Liver (tissue), 9 donors: ENCODE measurements around the gene KCNJ5. TPM values are rescaled to one million over a fixed set of nuclear protein-coding genes. Genes with fewer than 3 reads are reported as not detected.

Source experiments
- DNase-seq: peaks from one replicate; pipeline ENCODE4 v3.0.0-alpha.2; 2017; ENCODE audit warnings: low spot score
- H3K27ac ChIP-seq, 2 donors: one replicate each; pipeline ENCODE4 v1.7.0; 2013; ENCODE audit warnings: inconsistent platforms in 2 of 2, low read length in 2 of 2, control low read depth in 1 of 2, low read depth in 1 of 2, mild to moderate bottlenecking in 1 of 2
- H3K27me3 ChIP-seq, 4 donors: one replicate each; pipeline versions ENCODE4 v1.6.1 to v1.7.0; 2013; ENCODE audit warnings: low read length in 3 of 4, inconsistent platforms in 1 of 4, mild to moderate bottlenecking in 1 of 4, moderate library complexity in 1 of 4; ENCODE audit not compliant: control insufficient read depth in 4 of 4, insufficient read depth in 4 of 4
- H3K36me3 ChIP-seq, 4 donors: one replicate each; pipeline versions ENCODE4 v1.6.1 to v1.7.0; 2013; ENCODE audit warnings: low read length in 3 of 4, mild to moderate bottlenecking in 3 of 4, low read depth in 1 of 4, moderate library complexity in 1 of 4; ENCODE audit not compliant: control insufficient read depth in 4 of 4, insufficient read depth in 3 of 4
- H3K4me1 ChIP-seq, 4 donors: one replicate each; pipeline versions ENCODE4 v1.6.1 to v1.7.0; 2013; ENCODE audit warnings: low read length in 3 of 4, mild to moderate bottlenecking in 3 of 4, moderate library complexity in 1 of 4; ENCODE audit not compliant: control insufficient read depth in 4 of 4, insufficient read depth in 4 of 4
- H3K4me3 ChIP-seq, 3 donors: one replicate each; pipeline versions ENCODE4 v1.6.1 to v1.7.0; 2013; ENCODE audit warnings: low read length in 3 of 3, control low read depth in 1 of 3, low read depth in 1 of 3, mild to moderate bottlenecking in 1 of 3
- H3K9ac ChIP-seq, 2 donors: one replicate each; pipeline ENCODE4 v1.7.0; 2013; ENCODE audit warnings: low read length in 2 of 2, mild to moderate bottlenecking in 2 of 2, moderate library complexity in 2 of 2, control low read depth in 1 of 2, low read depth in 1 of 2
- H3K9me3 ChIP-seq, 4 donors: one replicate each; pipeline versions ENCODE4 v1.6.1 to v1.7.0; 2013; ENCODE audit warnings: low read length in 3 of 4; ENCODE audit not compliant: control insufficient read depth in 4 of 4
- ATF3 ChIP-seq: IDR thresholded peaks from 2 replicates; pipeline ENCODE4 v1.6.1; 2016; ENCODE audit warnings: antibody characterized with exemption
- CTCF ChIP-seq: fragments of 150-350 bp; IDR thresholded peaks from 2 replicates; pipeline ENCODE4 v1.5.1; 2017; ENCODE audit warnings: improper control_type of control experiment, low read depth, low read length; ENCODE audit not compliant: missing input control
- FOXA1 ChIP-seq: IDR thresholded peaks from 2 replicates; pipeline ENCODE4 v1.6.1; 2016; ENCODE audit warnings: antibody characterized with exemption
- GABPA ChIP-seq, 2 donors: IDR thresholded peaks in 1 of 2; conservative IDR thresholded peaks in 1 of 2; 2 replicates each; pipeline ENCODE4 v1.6.1; 2016; ENCODE audit warnings: antibody characterized with exemption in 2 of 2, mild to moderate bottlenecking in 1 of 2, moderate library complexity in 1 of 2
- HNF4A ChIP-seq, 2 donors: conservative IDR thresholded peaks; 2 replicates each; pipeline ENCODE4 v1.6.1; 2016; ENCODE audit warnings: antibody characterized with exemption in 2 of 2, mild to moderate bottlenecking in 2 of 2
- HNF4G ChIP-seq: IDR thresholded peaks from 2 replicates; pipeline ENCODE4 v1.6.1; 2016; ENCODE audit warnings: antibody characterized with exemption
- JUND ChIP-seq, 2 donors: IDR thresholded peaks; 2 replicates each; pipeline ENCODE4 v1.6.1; 2016; ENCODE audit warnings: antibody characterized with exemption in 2 of 2
- MAX ChIP-seq: IDR thresholded peaks from 2 replicates; pipeline ENCODE4 v1.6.1; 2016; ENCODE audit warnings: antibody characterized with exemption
- NR2F2 ChIP-seq: IDR thresholded peaks from 2 replicates; pipeline ENCODE4 v1.6.1; 2016; ENCODE audit warnings: antibody characterized with exemption
- RAD21 ChIP-seq, 2 donors: IDR thresholded peaks; 2 replicates each; pipeline ENCODE4 v1.6.1; 2016; ENCODE audit warnings: antibody characterized with exemption in 2 of 2, mild to moderate bottlenecking in 2 of 2
- REST ChIP-seq: IDR thresholded peaks from 2 replicates; pipeline ENCODE4 v1.6.1; 2016; ENCODE audit warnings: antibody characterized with exemption, mild to moderate bottlenecking
- RXRA ChIP-seq, 2 donors: IDR thresholded peaks; 2 replicates each; pipeline ENCODE4 v1.6.1; 2017 to 2018; ENCODE audit warnings: antibody characterized with exemption in 2 of 2, mild to moderate bottlenecking in 1 of 2
- TAF1 ChIP-seq: conservative IDR thresholded peaks from 2 replicates; pipeline ENCODE4 v1.6.1; 2016; ENCODE audit warnings: antibody characterized with exemption, mild to moderate bottlenecking
- YY1 ChIP-seq: IDR thresholded peaks from 2 replicates; pipeline ENCODE4 v1.6.1; 2016; ENCODE audit warnings: antibody characterized with exemption, mild to moderate bottlenecking
- ZBTB33 ChIP-seq: IDR thresholded peaks from 2 replicates; pipeline ENCODE4 v1.6.1; 2016; ENCODE audit warnings: antibody characterized with exemption
- WGBS: extraction: QIAGEN DNeasy Blood & Tissue Kit; methylation state at CpG from one replicate; pipeline ENCODE4 v1.1.7; 2013; 5-methylcytosine and 5-hydroxymethylcytosine counted together
- polyA plus RNA-seq, 2 donors: library from polyadenylated mRNA; stranded (reverse) in 1 of 2; unstranded in 1 of 2; fragments of 200-250 nt in 1 of 2; fragments of >200 nt in 1 of 2; fragmentation: Nextera tagmentation in 1 of 2; extraction: Ambion mirVana in 1 of 2; gene quantifications; one replicate each; pipeline versions ENCODE4 v1.2.1 to v1.2.3, GENCODE V29; 2013 to 2015
- total RNA-seq, 2 donors: library from RNA; depleted of rRNA; stranded (reverse); fragments of >200 nt; gene quantifications; one replicate each; pipeline ENCODE4 v1.2.3, GENCODE V29; 2014
- donor health status: healthy.
- donor health status: healthy.
- donor health status: healthy.
- donor health status: healthy.
- donor health status: healthy.

KCNJ5 gene
- total and polyA plus RNA-seq, 4 donors: 0.04 to 0.08 (median 0.06) TPM

- no peak for TF ChIP-seq JUND (IDR thresholded peaks at IDR 0.05)
- H3K27ac ChIP-seq: no peak overlapping the region
- H3K4me3 ChIP-seq: no peak overlapping the region
- H3K27me3 ChIP-seq: no peaks in the 10 kb centered on the region
- DNase-seq: no peak
- no peaks in the 10 kb centered on the region for H3K4me1 ChIP-seq
- no peak overlapping the region for H3K9ac ChIP-seq
- no peaks in the 10 kb centered on the region for H3K9me3 ChIP-seq
- WGBS: 86% methylated on average over 11 of the region's 11 CpGs
- no peaks in the 10 kb centered on the region for H3K36me3 ChIP-seq
Observed at GRCh38 chr11:128939591-128939990, 48.4 kb downstream of the KCNJ5 start.

GRCh38 chr11:128940156-128940555, 49.0 kb downstream of the KCNJ5 start:
- WGBS: 72% methylated on average over 5 of the region's 5 CpGs
- Histone ChIP-seq H3K4me3 (no peak overlapping the region), H3K36me3 (no peaks in the 10 kb centered on the region), H3K27me3 (no peaks in the 10 kb centered on the region), H3K9ac (no peak overlapping the region), H3K27ac (no peak overlapping the region), H3K9me3 (no peaks in the 10 kb centered on the region), H3K4me1 (no peaks in the 10 kb centered on the region)
- DNase-seq: no peak
- TF ChIP-seq RXRA (IDR thresholded peaks at IDR 0.05) (no peak), YY1 (no peak), TAF1 (no peak), NR2F2 (no peak)

- no peaks in the 10 kb centered on the region for H3K27me3 ChIP-seq
- no peaks in the 10 kb centered on the region for H3K9me3 ChIP-seq
- 89% methylated on average over 15 of the region's 15 CpGs for WGBS
- TF ChIP-seq HNF4G (no peak), GABPA (IDR thresholded peaks at IDR 0.05 in 1 of 2, conservative IDR thresholded peaks at IDR 0.05 in 1 of 2) (no peak), JUND (IDR thresholded peaks at IDR 0.05) (no peak), ZBTB33 (no peak), NR2F2 (no peak), REST (no peak), ATF3 (no peak), FOXA1 (no peak), YY1 (no peak), RXRA (IDR thresholded peaks at IDR 0.05) (no peak), RAD21 (IDR thresholded peaks at IDR 0.05) (no peak), HNF4A (conservative IDR thresholded peaks at IDR 0.05) (no peak), CTCF (no peak), MAX (no peak)
- no peak overlapping the region for H3K4me3 ChIP-seq
- no peaks in the 10 kb centered on the region for H3K36me3 ChIP-seq
- no peak overlapping the region for H3K27ac ChIP-seq
- DNase-seq: no peak
- H3K9ac ChIP-seq: no peak overlapping the region
- no peaks in the 10 kb centered on the region for H3K4me1 ChIP-seq
Observed at GRCh38 chr11:128940603-128941002, 49.4 kb downstream of the KCNJ5 start.
